HUES6 (cell line): ENCODE results near the gene PSMA7.

Source experiments
- H3K27ac ChIP-seq: 2 replicates; pipeline ENCODE4 v1.7.0; 2013; ENCODE audit warnings: low read depth, mild to moderate bottlenecking, low read length, inconsistent platforms
- H3K27me3 ChIP-seq: 2 replicates; pipeline ENCODE4 v1.6.1; 2013; ENCODE audit warnings: low read length; ENCODE audit not compliant: control insufficient read depth, insufficient read depth
- H3K36me3 ChIP-seq: 2 replicates; pipeline ENCODE4 v1.6.1; 2013; ENCODE audit warnings: low read length; ENCODE audit not compliant: control insufficient read depth, insufficient read depth
- H3K4me1 ChIP-seq: 2 replicates; pipeline ENCODE4 v1.6.1; 2013; ENCODE audit warnings: low read length; ENCODE audit not compliant: control insufficient read depth, insufficient read depth
- H3K4me3 ChIP-seq: 2 replicates; pipeline ENCODE4 v1.5.1; 2013; ENCODE audit warnings: low read depth, low read length
- H3K9ac ChIP-seq: one replicate; pipeline ENCODE4 v1.6.1; 2013; ENCODE audit warnings: mild to moderate bottlenecking, low read length
- H3K9me3 ChIP-seq: 2 replicates; pipeline ENCODE4 v1.6.1; 2013; ENCODE audit warnings: low read depth, low read length; ENCODE audit not compliant: control insufficient read depth, insufficient read depth

Gene PSMA7

DNA sequence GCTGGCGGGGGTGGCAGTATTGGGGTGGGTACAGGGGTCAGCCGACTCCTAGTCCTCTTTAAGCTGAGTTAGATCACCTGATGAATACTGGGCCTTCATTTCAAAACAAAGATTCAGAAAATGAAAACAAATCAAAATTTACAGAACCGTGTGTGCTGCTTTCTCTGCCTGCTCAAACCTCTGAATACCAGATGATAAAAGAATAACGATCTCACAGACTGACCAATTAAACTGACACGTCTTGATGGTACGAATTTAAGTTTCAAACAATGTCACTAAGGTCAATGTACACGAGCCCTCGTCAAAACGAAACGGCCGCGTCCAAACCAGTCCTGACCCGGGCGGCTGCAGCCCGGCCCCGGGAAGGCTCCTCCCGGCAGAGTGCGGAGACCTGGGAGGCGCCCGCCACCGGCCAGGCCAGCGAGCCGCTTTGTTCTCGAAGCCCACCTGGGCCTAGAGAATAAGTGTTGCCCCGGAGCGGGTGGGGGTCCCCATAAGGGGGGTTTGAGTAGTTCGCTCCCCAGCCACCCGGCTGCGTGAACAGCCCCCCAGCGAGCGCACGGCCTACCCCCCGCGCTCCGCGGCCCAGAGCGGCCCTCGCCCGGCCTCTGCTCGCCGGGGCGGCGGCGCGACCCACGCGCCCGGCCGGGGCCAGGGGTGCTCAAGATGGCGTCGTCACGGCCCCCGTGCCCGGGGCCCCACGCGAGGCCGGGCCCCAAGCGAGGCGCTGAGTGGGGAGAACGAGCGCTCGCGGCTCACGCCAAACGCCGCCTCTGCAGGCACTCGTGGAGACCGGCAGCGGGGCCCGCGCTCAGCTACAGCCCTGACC, 728 bp downstream of the PSMA7 start:
- Histone ChIP-seq H3K36me3 (peaks cover 53% of the 10 kb centered on the region), H3K9me3 (no peaks in the 10 kb centered on the region)

DNA sequence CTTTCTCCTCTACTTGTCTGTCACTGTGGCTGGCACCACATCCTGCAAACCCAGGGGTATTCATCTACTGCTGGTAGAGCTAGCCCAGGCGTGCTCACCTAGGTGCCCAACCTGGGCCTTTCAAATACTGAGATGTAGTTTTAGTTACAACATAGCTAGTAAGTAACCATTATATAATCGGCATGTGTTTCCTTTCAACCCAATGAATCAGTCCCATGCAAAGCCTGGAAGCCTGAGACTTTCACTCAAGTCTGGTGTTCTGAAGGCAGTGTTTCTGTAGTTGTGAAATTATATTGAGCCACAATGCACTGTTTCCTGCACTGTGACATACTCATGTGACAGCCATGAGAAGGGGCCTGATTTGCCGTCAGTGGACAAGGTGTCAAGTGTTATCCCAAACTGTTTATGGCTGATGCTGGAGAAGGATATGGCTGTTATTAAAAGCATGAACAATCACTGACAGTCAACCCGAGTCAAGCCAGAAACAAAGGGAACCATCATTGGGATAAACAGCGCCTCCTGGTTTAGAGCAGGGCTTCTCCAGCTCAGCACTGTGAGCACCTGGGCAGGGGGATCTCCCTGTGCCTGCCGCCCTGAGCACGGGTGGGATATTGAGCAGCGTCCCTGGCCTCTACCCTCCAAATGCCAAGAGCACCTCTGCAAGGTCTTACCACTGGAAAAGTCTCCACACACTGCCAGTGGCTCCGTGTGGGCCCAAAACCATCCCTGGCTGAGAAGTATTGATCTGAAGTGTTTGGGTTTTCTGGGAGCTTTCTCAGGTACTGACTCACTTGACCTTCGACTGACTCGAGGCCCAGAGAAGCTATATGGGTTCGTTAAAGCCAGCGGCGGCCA, 1.6 kb downstream of the PSMA7 start:
- H3K27ac ChIP-seq = no peak overlapping the region
- no peaks in the 10 kb centered on the region for H3K9me3 ChIP-seq
- H3K4me1 ChIP-seq = peaks cover 11% of the 10 kb centered on the region; the same call in 1 of the 2 replicates
- H3K27me3 ChIP-seq = no peaks in the 10 kb centered on the region
- peaks cover 62% of the 10 kb centered on the region for H3K36me3 ChIP-seq
- H3K9ac ChIP-seq = peak overlapping the region; percentile 95
- peak overlapping the region; percentile 68 for H3K4me3 ChIP-seq

More for the DNA sequence above, 728 bp downstream of the PSMA7 start:
- peak overlapping the region; percentile 68 for H3K4me3 ChIP-seq
- H3K27ac ChIP-seq = peak overlapping the region; percentile 56; the same call in 1 of the 2 replicates
- H3K9ac ChIP-seq = peak overlapping the region; percentile 95
- no peaks in the 10 kb centered on the region for H3K27me3 ChIP-seq
- peaks cover 15% of the 10 kb centered on the region; the same call in 1 of the 2 replicates for H3K4me1 ChIP-seq

DNA sequence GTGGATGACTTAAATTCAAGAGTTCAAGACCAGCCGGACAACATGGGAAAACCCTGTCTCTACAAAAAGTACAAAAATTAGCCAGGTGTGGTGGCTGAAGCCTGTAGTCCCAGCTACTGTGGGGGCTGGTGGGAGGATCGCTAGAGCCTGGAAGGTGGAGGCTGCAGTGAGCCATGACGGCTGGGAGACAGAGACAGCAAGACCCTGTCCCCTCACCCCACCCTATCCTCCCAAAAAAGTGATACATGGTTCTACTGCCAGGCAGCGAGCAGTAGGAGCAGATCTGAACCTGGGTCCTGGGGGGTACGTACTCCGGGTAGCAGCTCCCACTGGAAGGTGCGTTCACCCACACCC, 2.2 kb downstream of the PSMA7 start:
- peaks cover 11% of the 10 kb centered on the region; the same call in 1 of the 2 replicates for H3K4me1 ChIP-seq
- H3K4me3 ChIP-seq = no peak overlapping the region
- peaks cover 64% of the 10 kb centered on the region for H3K36me3 ChIP-seq
- no peaks in the 10 kb centered on the region for H3K27me3 ChIP-seq
- no peaks in the 10 kb centered on the region for H3K9me3 ChIP-seq
- no peak overlapping the region for H3K9ac ChIP-seq
- no peak overlapping the region for H3K27ac ChIP-seq

DNA sequence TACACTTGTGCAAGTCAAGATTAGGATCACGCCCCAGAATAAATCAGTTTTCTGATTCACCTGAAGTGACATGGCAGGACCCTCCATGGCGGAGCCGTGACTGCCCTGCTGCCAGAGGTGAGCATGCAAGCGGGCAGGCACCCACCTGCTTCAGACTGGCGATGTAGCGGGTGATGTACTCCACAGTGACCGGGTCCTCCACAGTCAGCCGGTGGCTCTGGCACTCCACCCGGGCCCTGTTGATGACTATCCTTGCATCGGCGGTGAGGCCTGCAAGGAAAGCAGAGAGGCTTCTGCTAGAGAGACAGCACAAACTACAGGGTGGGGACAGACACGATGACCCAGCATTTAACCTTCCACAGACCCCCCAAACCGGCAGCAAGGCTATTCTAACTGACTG, 3.6 kb downstream of the PSMA7 start:
- peaks cover 68% of the 10 kb centered on the region for H3K36me3 ChIP-seq
- no peaks in the 10 kb centered on the region for H3K9me3 ChIP-seq
- H3K4me3 ChIP-seq = no peak overlapping the region
- H3K4me1 ChIP-seq = peaks cover 6% of the 10 kb centered on the region; the same call in 1 of the 2 replicates
- H3K27me3 ChIP-seq = no peaks in the 10 kb centered on the region
- no peak overlapping the region for H3K9ac ChIP-seq
- no peak overlapping the region for H3K27ac ChIP-seq

DNA sequence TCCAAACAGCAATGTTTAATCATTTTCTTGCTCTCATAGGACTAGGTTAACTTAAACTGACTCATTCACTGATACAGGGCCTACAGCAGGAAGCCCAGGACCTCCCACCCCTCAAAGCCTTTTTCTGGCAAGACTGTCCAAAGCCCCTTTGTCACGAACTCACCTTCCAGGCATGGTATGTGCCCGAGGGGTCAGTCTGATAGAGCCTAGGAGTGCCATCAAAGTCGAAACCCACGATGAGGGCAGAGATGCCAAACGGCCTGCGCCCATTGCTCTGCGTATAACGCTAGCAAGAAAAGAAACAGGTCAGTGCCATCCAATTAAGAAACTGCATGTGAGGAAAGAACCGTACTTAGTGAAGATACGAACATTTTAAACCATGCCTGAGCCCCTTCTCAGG, 4.3 kb downstream of the PSMA7 start:
- Histone ChIP-seq H3K27ac (no peak overlapping the region), H3K9ac (no peak overlapping the region), H3K27me3 (no peaks in the 10 kb centered on the region), H3K4me3 (no peak overlapping the region), H3K4me1 (peaks cover 5% of the 10 kb centered on the region; the same call in 1 of the 2 replicates), H3K9me3 (no peaks in the 10 kb centered on the region), H3K36me3 (peaks cover 75% of the 10 kb centered on the region)

DNA sequence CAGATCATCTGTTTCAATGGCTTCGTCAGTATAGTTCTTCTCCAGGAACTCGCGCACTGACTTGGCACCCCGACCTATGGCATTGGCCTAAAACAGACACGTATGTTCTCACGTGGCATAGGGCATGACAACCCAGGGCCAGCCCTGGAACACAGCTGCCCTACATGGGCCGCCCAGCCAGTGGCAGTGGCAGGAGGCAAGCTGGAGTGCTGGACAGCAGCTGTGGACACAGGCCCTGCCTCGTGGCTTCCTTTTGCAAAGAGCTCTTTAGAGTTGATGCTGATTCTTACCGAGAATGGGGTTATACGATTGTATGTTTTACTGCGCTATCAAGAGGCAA, 5.0 kb downstream of the PSMA7 start:
- no peak overlapping the region for H3K27ac ChIP-seq

DNA sequence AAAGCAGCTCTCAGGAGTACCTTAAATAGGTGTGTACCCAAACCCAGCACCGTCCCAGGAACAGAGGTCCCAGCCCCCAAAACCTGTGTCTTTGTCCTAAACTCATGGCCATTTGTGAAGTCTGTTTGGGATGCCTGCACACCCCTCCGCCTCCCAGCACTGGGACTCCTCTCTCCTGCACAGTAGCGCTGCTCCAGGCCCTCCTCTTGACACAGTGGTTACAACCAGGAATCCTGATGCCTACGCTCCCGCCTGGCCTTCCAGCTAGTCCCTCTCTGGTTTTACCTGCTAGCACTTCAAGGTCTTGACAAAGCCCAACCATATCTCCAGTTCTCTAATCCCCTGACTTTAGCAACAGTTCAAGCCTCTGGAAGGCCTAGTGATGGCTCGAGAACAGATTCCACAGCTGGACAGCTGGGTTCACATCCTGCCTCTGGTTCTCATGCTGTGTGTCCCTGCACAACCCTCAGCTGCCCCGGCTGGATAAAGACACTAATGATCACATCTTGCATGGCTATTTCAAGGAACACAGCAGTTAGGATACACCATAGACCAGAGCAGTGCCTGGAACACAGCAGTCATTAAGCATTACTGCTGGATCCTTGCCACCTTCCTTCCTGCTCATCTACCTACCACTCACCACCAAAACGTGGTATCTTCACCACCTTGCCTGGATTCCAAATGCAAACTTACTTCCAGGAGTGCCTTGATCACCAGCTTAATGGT, 5.6 kb downstream of the PSMA7 start:
- H3K27ac ChIP-seq = no peak overlapping the region
- H3K4me3 ChIP-seq = no peak overlapping the region
- no peaks in the 10 kb centered on the region for H3K9me3 ChIP-seq
- H3K27me3 ChIP-seq = no peaks in the 10 kb centered on the region
- no peak overlapping the region for H3K9ac ChIP-seq
- H3K4me1 ChIP-seq = peaks cover 5% of the 10 kb centered on the region; the same call in 1 of the 2 replicates
- peaks cover 87% of the 10 kb centered on the region for H3K36me3 ChIP-seq

More for the DNA sequence above, 5.0 kb downstream of the PSMA7 start:
- Histone ChIP-seq H3K4me1 (peaks cover 5% of the 10 kb centered on the region; the same call in 1 of the 2 replicates), H3K9ac (no peak overlapping the region), H3K27me3 (no peaks in the 10 kb centered on the region), H3K9me3 (no peaks in the 10 kb centered on the region), H3K4me3 (no peak overlapping the region), H3K36me3 (peaks cover 82% of the 10 kb centered on the region)

DNA sequence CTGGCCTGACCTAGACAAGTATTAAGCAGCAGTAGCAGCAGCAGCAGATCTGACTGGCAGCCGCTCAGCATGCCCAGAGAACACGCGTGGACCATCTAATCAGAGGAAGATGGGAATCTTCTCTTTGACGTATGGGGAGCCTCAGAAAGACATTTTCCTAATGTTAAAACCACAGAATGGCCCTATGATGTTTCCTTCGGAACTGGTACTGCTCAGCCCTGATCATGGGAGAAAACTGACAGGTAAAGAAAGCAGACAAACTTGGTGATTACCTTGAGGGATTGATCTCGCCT, 6.2 kb downstream of the PSMA7 start:
- H3K4me3 ChIP-seq = no peak overlapping the region
- no peak overlapping the region for H3K27ac ChIP-seq
- peaks cover 5% of the 10 kb centered on the region; the same call in 1 of the 2 replicates for H3K4me1 ChIP-seq
- H3K9ac ChIP-seq = no peak overlapping the region
- H3K27me3 ChIP-seq = no peaks in the 10 kb centered on the region
- peaks cover 93% of the 10 kb centered on the region for H3K36me3 ChIP-seq
- H3K9me3 ChIP-seq = no peaks in the 10 kb centered on the region

DNA sequence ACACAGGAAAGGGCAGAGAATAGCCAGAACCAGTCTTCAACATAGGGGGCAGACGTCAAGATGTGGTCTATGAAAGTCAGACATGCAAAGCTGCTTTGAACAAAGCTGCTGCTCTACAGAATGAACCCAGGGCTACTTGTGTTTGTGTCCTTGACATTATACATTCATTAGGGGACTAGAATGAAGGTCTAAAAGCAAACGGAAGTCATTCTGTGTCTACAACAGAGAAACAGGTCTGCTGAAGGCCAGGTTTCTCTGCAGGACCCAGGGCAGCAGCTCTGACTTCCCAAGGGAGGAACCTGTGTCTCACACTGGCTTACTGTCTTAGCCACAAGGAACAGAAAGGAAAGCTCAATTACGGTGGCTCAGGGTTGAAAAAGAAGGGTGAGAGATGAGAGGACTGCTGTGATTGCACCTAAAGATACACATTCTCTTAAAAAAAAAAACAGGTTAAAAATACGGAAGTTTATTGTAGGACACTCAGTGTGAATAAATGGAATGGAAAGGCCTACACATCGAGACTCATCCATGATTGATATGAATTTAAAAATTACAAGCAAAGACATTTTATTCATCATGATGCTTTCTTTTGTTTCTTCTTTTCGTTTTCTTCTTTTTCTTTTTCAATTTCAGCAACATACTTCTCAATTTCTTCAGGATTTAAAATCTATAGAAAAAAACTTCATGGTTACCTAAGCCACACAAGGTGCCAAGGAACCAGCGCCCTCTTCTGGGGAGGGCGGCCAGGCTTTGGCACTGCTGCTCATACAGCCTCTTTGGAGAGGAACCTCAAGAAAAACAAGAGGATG, 6.7 kb downstream of the PSMA7 start:
- Histone ChIP-seq H3K4me3 (no peak overlapping the region), H3K27ac (no peak overlapping the region), H3K36me3 (peaks cover 97% of the 10 kb centered on the region), H3K9ac (no peak overlapping the region), H3K27me3 (no peaks in the 10 kb centered on the region), H3K4me1 (peaks cover 4% of the 10 kb centered on the region; the same call in 1 of the 2 replicates), H3K9me3 (no peaks in the 10 kb centered on the region)

DNA sequence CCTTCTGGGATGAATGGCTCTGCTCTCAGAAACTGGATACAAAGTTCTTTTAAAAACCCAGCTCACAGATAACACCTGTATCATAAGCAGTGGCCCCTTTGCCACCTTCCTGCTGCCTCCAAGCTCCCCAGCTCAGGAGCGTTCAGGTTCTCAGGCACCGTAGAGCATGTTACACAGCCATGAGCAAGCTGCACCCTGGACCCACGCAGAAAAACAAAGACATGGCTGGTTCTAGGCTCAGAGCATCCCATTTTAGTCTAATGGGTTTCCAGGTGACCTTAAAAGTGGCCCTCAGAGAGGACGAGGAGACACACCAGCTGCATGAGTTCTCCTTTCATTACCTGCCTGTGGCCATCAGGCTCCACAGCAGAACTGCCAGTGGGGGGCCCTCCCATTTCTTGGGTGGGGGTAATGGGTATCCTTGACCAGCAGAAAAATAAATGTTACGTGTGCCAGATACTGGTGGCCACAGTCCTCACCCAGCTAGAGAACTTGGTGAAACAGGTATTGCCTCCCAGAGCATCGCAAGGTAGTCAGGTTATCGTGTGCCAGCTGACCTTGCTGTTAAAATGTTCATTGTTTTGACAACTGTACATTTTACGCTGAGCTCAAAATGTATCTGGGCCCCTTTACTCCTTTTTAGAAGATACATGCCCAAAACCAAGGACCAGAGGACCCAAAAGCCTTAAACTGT, 7.5 kb downstream of the PSMA7 start:
- Histone ChIP-seq H3K9ac (no peak overlapping the region), H3K4me3 (no peak overlapping the region), H3K27me3 (no peaks in the 10 kb centered on the region), H3K4me1 (no peaks in the 10 kb centered on the region), H3K9me3 (no peaks in the 10 kb centered on the region), H3K27ac (no peak overlapping the region), H3K36me3 (peaks cover 99% of the 10 kb centered on the region)
